ENCODE measurements around the gene BEX5. TPM values are rescaled to one million over a fixed set of nuclear protein-coding genes. Genes with fewer than 3 reads are reported as not detected.
"Not testable (repeated sequence)": the region's sequence is repeated elsewhere in the genome, so short reads cannot be mapped to it uniquely, and the experiment has no call there.

BEX5 gene
- total and polyA plus RNA-seq, 2 donors (not counting 3 experiments of a cell fraction or from before 2014, with no cell fraction given): 0.88 TPM; not detected in 1

GRCh38 chrX:102126080-102126818 lies 29.5 kb downstream of the BEX5 start:
- H3K79me2 ChIP-seq (ENCODE audit: control insufficient read depth, insufficient read depth, low read length); intact Hi-C loops (cut with micrococcal nuclease); H3K9me1 ChIP-seq (replicated peaks; ENCODE audit: control insufficient read depth, extremely low read depth, insufficient read depth, low read length); H3K36me3 ChIP-seq (ENCODE audit: control insufficient read depth in 2 of 2, extremely low read depth in 1 of 2, insufficient read depth in 2 of 2, low read length in 2 of 2); H3K4me2 ChIP-seq (ENCODE audit: insufficient read depth, low read length); DNase-seq (ENCODE audit: low read depth, low spot score); FAIRE-seq; H3K4me3 ChIP-seq (replicated peaks in 1 of 3; ENCODE audit: insufficient read depth in 1 of 3, low read depth in 1 of 3, low read length in 3 of 3); dilution Hi-C loops (cut with MboI; ENCODE audit: extremely low pct_ligation_motif_present, low sequenced_read_pairs); H3K4me1 ChIP-seq (ENCODE audit: control insufficient read depth, extremely low read depth, insufficient read depth, low read length); H3K9ac ChIP-seq (replicated peaks; ENCODE audit: extremely low read depth, insufficient read depth, low read length); H2AFZ ChIP-seq (ENCODE audit: low read depth, low read length); BruUV-seq (replicated peaks); CTCF ChIA-PET; H4K20me1 ChIP-seq (replicated peaks; ENCODE audit: control insufficient read depth, extremely low read depth, insufficient read depth, low read length); H3K9me3 ChIP-seq (replicated peaks; ENCODE audit: control insufficient read depth, insufficient read depth, low read length); POLR2A ChIA-PET; H3K27ac ChIP-seq (ENCODE audit: insufficient read depth, low read depth, low read length): not testable (repeated sequence)
- peaks cover 2 to 12% of the 10 kb centered on the region in 2 experiments for H3K27me3 ChIP-seq (ENCODE audit: control insufficient read depth in 2 of 2, insufficient read depth in 2 of 2, low read length in 2 of 2)

GRCh38 chrX:102125436-102125835 lies 30.3 kb downstream of the BEX5 start, which contains the start of gene TCEAL2:
Gene TCEAL2, plus strand, starts transcription at chrX:102125679. Its CDS starts 1,152 bp downstream, at chrX:102126831.
- H3K27ac ChIP-seq (ENCODE audit: insufficient read depth, low read depth, low read length); DNase-seq (ENCODE audit: low read depth, low spot score); H3K36me3 ChIP-seq (ENCODE audit: control insufficient read depth in 2 of 2, extremely low read depth in 1 of 2, insufficient read depth in 2 of 2, low read length in 2 of 2); CTCF ChIA-PET; H2AFZ ChIP-seq (ENCODE audit: low read depth, low read length); H3K9me1 ChIP-seq (replicated peaks; ENCODE audit: control insufficient read depth, extremely low read depth, insufficient read depth, low read length); FAIRE-seq; H3K9ac ChIP-seq (replicated peaks; ENCODE audit: extremely low read depth, insufficient read depth, low read length); intact Hi-C loops (cut with micrococcal nuclease); POLR2A ChIA-PET; BruUV-seq (replicated peaks); H4K20me1 ChIP-seq (replicated peaks; ENCODE audit: control insufficient read depth, extremely low read depth, insufficient read depth, low read length); H3K4me2 ChIP-seq (ENCODE audit: insufficient read depth, low read length); H3K4me3 ChIP-seq (replicated peaks in 1 of 3; ENCODE audit: insufficient read depth in 1 of 3, low read depth in 1 of 3, low read length in 3 of 3); dilution Hi-C loops (cut with MboI; ENCODE audit: extremely low pct_ligation_motif_present, low sequenced_read_pairs); H3K9me3 ChIP-seq (replicated peaks; ENCODE audit: control insufficient read depth, insufficient read depth, low read length); H3K4me1 ChIP-seq (ENCODE audit: control insufficient read depth, extremely low read depth, insufficient read depth, low read length); H3K79me2 ChIP-seq (ENCODE audit: control insufficient read depth, insufficient read depth, low read length): not testable (repeated sequence)
- peaks cover 2 to 12% of the 10 kb centered on the region in 2 experiments for H3K27me3 ChIP-seq (ENCODE audit: control insufficient read depth in 2 of 2, insufficient read depth in 2 of 2, low read length in 2 of 2)

DNA sequence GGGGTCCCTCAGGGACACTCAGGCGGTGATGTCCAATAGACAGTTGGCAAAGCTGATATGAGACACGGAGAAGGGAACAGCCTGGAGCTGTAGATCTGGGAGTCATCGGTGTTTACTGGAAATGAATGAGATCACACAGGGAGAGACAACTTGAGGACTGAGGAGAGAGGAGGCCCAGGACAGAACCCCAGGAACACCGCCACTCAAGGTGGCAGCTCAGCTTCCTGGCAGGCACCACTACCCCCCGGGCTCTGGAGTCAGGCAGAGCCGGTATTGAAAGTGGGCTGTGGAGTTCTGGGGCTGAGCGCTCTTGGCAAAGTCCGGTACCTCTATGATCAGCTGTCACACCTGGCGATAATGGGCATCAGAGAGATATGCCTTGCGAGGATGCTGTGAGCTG lies 30.8 kb downstream of the BEX5 start:
- CTCF ChIA-PET; H3K9me1 ChIP-seq (replicated peaks; ENCODE audit: control insufficient read depth, extremely low read depth, insufficient read depth, low read length); H3K9ac ChIP-seq (replicated peaks; ENCODE audit: extremely low read depth, insufficient read depth, low read length); H4K20me1 ChIP-seq (replicated peaks; ENCODE audit: control insufficient read depth, extremely low read depth, insufficient read depth, low read length); POLR2A ChIA-PET; H3K79me2 ChIP-seq (ENCODE audit: control insufficient read depth, insufficient read depth, low read length); H2AFZ ChIP-seq (ENCODE audit: low read depth, low read length); H3K9me3 ChIP-seq (replicated peaks; ENCODE audit: control insufficient read depth, insufficient read depth, low read length); H3K36me3 ChIP-seq (ENCODE audit: control insufficient read depth in 2 of 2, extremely low read depth in 1 of 2, insufficient read depth in 2 of 2, low read length in 2 of 2); dilution Hi-C loops (cut with MboI; ENCODE audit: extremely low pct_ligation_motif_present, low sequenced_read_pairs); BruUV-seq (replicated peaks); H3K27ac ChIP-seq (ENCODE audit: insufficient read depth, low read depth, low read length); H3K4me3 ChIP-seq (replicated peaks in 1 of 3; ENCODE audit: insufficient read depth in 1 of 3, low read depth in 1 of 3, low read length in 3 of 3); FAIRE-seq; DNase-seq (ENCODE audit: low read depth, low spot score); H3K4me2 ChIP-seq (ENCODE audit: insufficient read depth, low read length); intact Hi-C loops (cut with micrococcal nuclease); H3K4me1 ChIP-seq (ENCODE audit: control insufficient read depth, extremely low read depth, insufficient read depth, low read length): not testable (repeated sequence)
- peaks cover 2 to 12% of the 10 kb centered on the region in 2 experiments for H3K27me3 ChIP-seq (ENCODE audit: control insufficient read depth in 2 of 2, insufficient read depth in 2 of 2, low read length in 2 of 2)
